Esophagus squamous epithelium (tissue), 4 donors: ENCODE results near the gene E4F1.

Experiments
- CTCF ChIP-seq, 6 experiments: fragments of 450-650 bp in 4 of 6; fragments of 200-600 bp in 2 of 6; sonication (generic) in 2 of 6; IDR thresholded peaks; one replicate each; pipeline ENCODE4 v1.5.1; 2016 to 2019; ENCODE audit warnings: antibody characterized with exemption in 6 of 6, mild to moderate bottlenecking in 4 of 6, moderate library complexity in 4 of 6
- POLR2A ChIP-seq, 4 donors: fragments of 450-650 bp; IDR thresholded peaks; one replicate each; pipeline ENCODE4 v1.6.1; 2017; ENCODE audit warnings: antibody characterized with exemption in 4 of 4, mild to moderate bottlenecking in 4 of 4, moderate library complexity in 3 of 4

DNA sequence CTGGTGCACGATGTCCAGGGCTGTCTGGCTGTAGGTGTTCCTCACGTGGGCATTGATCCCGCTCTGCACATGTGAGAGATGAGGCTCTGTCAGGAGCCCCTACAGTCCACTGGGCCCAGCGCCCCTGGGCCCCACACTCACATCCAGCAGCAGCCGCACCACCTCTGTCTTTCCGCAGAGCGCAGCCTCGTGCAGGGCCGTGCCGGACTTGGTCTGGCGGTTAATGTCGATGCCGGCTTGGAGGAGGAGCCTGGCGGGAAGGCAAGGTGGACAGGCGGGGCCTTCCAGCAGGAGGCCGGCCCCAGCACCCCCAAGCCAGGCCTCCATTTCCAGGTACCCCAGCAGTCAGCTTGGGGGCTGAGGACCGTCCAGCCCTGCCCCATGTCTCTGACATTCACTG is 36.2 kb upstream of the E4F1 start:
- TF ChIP-seq CTCF (IDR thresholded peaks at IDR 0.05) (no peak), POLR2A (IDR thresholded peaks at IDR 0.05) (no peak)
